ENCODE data around the gene SLC16A5.
A peak's percentile ranks its signal among the peaks of the same experiment; 100 is the strongest.
"Not testable (repeated sequence)": the region's sequence is repeated elsewhere in the genome, so short reads cannot be mapped to it uniquely, and the experiment has no call there.

The SLC16A5 gene

GRCh38 chr17:75064040-75064439 is 23.7 kb upstream of the SLC16A5 start:
- DNase-seq (ENCODE audit: low spot score) (no peak), FAIRE-seq (no peak)

DNA sequence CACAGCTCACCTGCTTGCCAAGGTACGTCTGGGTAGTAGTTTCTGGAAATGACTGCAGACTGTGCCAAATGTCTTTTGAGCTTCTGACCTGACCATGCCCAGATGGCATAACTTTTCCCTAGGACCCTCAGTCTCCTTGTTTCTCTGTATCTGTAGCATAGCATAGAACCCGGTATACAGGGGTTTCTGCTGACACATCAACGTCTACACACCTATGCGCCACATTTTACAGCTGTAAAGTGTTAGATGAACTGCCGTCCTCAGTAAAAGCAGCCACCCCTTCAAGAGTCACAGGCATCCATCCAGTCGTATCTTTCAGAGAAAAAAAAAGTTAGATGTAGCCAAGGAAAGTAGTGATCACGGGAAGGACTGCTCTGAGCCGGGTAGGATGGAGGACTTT is 23.3 kb upstream of the SLC16A5 start:
- no peak for FAIRE-seq

DNA sequence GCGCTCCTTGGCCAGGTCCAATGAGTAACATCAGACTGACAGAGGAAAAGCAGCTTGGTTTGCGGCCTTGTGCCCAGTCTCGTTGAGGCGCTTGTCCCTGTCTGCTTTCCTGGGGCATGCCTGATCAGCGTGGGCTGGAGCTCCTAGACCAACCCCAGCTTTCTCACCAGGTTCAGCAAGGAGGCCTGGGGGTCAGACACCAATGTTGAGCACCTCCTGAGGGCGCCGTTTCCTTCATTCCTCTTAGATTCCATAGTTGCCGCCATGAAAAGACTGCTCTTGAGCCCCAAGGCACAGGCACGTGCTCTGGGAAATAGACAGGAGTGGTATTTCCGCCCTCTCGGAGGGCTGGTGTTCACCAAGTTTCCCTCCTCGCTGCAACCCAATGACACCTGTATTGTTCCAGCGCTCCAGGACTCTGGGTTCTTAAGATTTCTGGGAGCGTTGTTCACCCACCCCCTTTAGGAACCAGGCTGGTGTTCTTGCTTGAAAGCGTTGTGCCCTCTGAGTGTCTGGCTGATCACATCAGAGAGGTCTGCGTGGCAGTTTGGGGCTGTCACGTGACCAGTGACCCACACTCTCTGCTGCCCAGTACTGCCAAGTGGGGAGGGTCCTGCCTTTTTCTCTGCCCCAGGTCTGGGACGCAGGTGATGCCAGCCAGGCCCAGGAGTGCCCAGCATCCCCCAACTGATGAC is 22.7 kb upstream of the SLC16A5 start:
- no peak for FAIRE-seq
- no peak for DNase-seq (ENCODE audit: low spot score)

More for the DNA sequence above, 23.3 kb upstream of the SLC16A5 start:
- no peak for DNase-seq (ENCODE audit: low spot score)

- DNase-seq (ENCODE audit: low spot score), result peak; percentile 59
- FAIRE-seq, result no peak
Measured at GRCh38 chr17:75065562-75066151, 22.1 kb upstream of the SLC16A5 start.

DNA sequence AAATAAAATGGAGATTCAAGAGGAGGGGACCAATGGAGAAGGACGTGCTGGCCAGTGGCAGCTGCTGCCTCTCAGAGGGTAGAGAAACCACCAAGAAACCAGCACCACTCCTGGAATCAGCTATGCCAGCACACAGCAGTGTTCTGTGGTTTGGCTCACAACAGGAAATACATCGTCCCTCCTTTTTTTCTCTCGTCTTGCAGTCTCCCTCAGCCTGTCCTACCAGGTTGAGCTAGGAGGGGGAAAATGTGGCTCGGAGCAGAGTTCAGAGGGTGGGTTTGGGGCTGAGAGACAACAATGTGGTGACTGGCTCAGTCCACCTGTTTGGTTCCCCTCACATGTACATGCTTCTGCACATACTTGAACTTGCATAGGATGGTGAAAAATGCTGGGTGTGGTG is 19.9 kb upstream of the SLC16A5 start:
- FAIRE-seq (no peak), DNase-seq (ENCODE audit: low spot score) (no peak)

GRCh38 chr17:75068750-75069149 is 19.0 kb upstream of the SLC16A5 start:
- DNase-seq (ENCODE audit: low spot score), result no peak
- FAIRE-seq, result no peak

DNA sequence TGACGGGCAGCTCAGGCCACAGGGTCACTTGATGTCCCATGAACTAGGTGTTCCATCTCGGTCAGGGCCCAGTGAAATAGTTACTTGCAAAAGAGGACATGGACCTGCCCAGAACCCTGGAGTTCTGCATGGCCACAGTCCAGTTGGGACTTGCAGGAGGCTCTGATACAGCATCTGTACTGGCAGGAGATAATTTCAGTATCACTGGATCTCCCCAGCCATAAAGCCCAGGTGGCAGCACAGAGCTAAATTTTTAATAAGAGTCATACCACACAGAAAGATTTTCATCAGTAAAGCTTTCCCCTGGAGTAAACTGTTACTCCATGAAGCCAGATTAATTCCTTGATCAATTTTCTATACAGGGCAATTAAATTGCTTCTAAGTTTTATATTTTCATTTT is 18.0 kb upstream of the SLC16A5 start:
- peak; percentile 31 for DNase-seq (ENCODE audit: low spot score)
- no peak for FAIRE-seq

DNA sequence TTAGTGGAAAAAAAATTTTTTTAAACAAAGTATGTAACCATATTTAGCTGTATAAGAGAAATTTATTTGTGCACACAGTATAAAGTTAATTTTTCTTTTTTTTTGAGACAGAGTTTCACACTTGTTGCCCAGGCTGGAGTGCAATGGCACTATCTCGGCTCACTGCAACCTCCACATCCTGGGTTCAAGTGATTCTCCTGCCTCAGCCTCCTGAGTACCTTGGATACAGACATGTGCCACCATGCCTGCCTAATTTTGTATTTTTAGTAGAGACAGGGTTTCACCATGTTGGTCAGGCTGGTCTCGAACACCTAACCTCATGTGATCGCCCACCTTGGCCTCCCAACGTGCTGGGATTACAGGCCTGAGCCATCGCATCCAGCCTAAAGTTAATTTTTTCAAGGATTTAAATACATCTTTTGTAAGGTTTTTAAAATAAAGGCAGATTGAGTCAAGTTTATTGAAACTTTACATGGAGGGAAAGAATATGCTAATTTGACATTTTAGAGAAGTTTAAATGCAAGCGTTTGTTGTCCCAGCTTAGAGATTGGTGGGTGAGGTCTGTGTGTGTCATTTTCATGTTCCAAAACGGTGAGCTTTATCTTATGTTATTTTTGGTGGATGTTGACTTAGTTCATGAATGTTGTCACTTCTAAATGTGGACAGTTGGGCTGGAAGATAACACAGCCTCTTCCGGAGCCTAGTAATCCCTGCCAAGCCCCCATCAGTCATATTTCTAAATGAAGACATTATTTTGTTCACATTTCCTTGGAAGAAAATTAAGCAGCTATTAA is 16.1 kb upstream of the SLC16A5 start:
- DNase-seq (ENCODE audit: low spot score); FAIRE-seq: not testable (repeated sequence)

DNA sequence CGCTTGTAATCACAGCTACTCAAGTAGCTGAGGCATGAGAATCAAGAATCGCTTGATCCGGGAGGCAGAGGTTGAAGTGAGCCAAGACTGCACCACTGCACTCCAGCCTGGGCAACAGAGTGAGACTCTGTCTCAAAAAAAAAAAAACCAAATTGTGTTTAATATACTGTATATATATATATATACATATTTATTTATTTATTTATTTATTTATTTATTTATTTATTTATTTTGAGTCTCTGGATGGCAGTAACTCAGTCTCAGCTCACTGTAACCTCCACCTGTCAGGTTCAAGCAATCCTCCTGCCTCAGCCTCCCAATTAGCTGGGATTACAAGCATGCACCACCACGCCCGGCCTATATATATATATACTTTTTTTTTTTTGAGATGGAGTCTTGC is 14.8 kb upstream of the SLC16A5 start:
- not testable (repeated sequence) for FAIRE-seq; DNase-seq (ENCODE audit: low spot score)

- no peak for DNase-seq (ENCODE audit: low spot score)
- no peak for FAIRE-seq
Measured at GRCh38 chr17:75073618-75074047, 14.1 kb upstream of the SLC16A5 start.

- FAIRE-seq, result no peak
- no peak for DNase-seq (ENCODE audit: low spot score)
Measured at GRCh38 chr17:75074532-75074931, 13.2 kb upstream of the SLC16A5 start.

- DNase-seq (ENCODE audit: low spot score), result no peak
- no peak for FAIRE-seq
Measured at GRCh38 chr17:75075597-75076336, 12.0 kb upstream of the SLC16A5 start.

GRCh38 chr17:75077072-75077495 is 10.7 kb upstream of the SLC16A5 start:
- DNase-seq (ENCODE audit: low spot score), result no peak
- no peak for FAIRE-seq

DNA sequence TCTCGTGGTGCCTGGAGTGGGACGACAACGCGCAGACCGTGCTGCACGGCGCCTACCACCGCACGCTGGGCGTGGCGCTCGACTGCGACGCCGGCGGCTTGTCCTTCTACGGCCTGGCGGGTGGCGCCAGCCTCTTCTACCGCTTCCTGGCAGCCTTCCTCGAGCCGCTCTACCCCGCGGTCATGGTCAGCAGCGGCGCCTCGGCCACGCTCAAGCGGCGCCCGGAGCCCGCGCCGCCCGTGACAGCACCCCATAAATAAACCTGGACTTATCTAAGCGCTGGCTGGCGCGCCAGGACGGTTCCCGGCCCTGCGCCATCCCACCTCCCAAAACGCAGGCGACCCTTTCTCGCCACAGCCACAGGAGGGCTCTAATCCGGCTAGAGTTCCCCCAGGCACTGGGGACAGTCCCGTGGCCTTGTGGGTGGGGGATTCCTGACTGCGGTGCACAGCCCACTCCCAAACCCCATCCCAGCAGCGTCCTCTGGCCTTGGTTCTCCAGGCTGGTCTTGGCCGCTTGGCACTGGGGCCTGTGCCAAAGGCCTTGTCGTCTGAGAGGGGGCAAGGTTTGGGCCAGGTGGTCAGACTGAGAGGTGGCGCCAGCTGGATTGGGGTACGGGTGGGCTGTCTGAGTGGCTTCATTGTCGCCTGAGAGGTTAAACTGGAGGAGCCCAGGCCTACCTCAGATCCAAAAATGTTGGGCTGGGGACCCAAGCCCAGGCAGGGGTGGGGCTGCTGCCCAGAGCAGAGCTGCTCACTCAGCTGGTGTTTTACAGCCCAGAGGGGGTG is 10.1 kb upstream of the SLC16A5 start:
- no peak for DNase-seq (ENCODE audit: low spot score)

DNA sequence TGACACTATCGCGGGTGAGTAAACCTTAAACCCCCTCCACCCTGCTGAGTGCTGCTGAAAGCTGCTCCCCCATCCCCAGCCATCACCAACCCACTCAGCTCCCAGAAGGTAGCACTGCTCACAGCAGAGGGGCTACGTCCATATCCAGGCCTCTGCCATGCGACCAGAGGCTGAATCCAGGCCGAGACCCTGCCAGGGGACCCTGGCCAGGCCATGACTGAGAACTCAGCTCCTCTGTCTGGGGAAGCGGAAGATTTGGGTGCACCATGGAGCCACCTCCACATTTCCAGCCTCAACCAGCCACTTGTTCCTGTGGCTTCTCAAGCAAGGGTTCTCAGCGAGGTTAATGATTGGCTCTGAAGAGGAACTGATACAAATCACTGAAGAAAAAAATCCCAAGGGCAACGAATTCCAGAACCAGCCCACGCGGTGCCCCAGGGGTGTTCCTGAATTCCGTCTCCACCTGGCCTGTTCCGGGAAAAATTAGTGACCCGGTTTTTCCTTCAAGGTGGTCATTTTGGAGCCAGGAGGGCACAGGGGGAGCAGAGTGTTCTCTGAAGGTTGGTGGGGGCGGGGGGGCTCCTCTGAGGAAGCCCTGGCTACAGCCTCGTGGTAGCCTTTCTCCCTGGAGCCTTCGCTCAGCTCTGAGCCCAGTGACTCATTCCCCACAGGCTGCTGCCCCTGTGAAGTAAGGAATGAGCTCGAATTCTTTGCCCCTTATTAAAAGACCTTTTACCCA is 9.3 kb upstream of the SLC16A5 start:
- FAIRE-seq, result peak; percentile 87
- peak; percentile 89 for DNase-seq (ENCODE audit: low spot score)

More for the DNA sequence above, 10.1 kb upstream of the SLC16A5 start:
- FAIRE-seq, result no peak

DNA sequence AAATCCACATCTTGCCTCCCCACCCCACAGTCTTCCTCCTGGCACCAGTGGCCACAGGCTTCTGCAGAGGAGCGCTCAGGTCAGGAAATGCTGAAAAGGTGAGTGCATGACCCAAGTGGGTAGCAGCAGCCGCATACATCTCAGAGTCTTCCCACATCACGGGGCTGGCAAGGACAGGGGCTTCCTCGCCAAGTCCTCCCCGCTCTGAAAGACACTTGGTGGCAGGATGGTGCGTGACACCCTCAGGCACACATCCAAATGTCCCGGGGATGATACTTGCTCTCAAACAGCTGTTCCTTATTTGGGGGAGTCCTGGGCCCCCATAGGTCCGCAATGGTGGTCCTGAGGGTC is 8.8 kb upstream of the SLC16A5 start:
- DNase-seq (ENCODE audit: low spot score) (no peak), FAIRE-seq (no peak)

DNA sequence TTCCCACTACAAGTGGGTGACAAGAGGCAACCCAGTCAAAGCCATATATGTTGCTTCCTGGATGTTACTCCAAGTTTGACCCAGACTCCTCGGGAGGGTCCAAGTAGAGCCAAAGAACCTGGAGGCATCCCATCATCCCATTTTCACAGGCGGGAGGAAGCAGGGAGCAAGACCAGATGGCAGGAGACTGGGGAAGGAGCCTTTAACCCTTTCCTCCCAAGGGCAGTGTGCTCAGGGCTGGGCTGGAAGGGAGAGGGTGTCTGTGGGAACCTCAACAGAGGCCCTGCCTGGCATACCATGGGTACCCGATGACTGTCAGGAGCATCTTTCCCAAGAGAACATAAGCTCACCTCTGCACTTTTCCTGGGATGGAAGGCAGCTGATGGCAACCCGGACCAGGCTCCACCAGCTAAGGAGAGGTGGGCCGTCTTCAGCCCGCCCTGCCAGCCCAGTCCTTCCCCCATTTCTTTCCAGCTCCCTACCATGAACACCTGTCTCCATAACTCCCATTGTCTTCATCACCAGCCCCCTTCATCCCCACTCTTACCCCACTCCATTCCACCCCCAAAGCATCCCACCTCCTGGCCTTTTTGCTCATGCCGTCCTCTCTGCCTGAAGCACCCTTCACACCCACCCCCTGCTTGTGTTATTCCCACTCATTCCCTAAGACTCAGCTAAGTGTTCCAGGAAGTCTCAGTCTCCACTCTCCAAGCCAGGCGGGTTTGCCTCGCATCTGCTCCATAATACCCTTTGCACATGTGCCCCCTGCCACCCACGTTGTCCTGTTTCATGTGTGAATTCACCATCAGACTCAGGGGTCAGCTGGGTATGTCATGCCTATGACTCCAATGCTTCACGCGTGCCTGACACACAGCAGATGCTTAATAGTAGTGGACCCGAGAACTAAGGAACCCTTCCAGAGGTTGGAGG is 5.9 kb upstream of the SLC16A5 start:
- DNase-seq (ENCODE audit: low spot score) (no peak), FAIRE-seq (no peak)

GRCh38 chr17:75082683-75083082 is 5.1 kb upstream of the SLC16A5 start:
- DNase-seq (ENCODE audit: low spot score) (no peak), FAIRE-seq (no peak)

DNA sequence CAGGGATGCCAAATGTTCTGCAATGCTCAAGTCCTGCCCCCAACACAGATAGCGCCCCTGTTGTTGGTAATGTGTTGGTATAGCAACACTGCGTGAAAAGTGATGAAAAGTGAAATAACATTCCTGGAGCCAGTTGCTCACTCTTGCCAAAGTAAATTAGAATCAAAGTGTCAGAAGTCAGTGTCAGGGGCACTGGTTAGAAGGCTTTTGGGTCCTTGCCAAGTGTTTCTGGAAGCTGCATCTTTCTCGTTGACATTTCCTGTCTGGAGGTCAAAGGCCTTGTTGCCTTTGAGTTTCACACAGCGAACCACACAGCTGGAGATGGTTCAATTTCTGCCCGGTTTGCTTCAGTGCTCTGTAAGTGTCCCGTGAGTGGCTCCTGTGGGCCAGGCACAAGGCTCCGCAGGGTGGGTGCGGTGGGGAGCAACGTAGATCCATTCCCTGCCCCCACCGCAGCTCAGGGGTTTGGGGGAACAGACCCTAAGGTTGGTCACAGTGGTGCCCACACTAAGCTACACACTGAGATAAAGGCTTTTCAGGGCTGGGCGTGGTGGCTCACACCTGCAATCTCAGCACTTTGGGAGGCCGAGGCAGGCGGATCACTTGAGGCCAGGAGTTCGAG is 3.6 kb upstream of the SLC16A5 start:
- DNase-seq (ENCODE audit: low spot score) (peak; percentile 10), FAIRE-seq (no peak)
